K562 (cell line): ENCODE data around the gene IRGQ. TPM values are rescaled to one million over a fixed set of nuclear protein-coding genes. Genes with fewer than 3 reads are reported as not detected.

Experiments
- ATF3 ChIP-seq, 2 experiments: fragments of 450-650 bp in 1 of 2; sonication (generic) in 1 of 2; formaldehyde crosslinking in 1 of 2; IDR thresholded peaks in 1 of 2; conservative IDR thresholded peaks in 1 of 2; 2 replicates each; pipeline versions ENCODE4 v1.6.1 to v1.8.1; 2016 to 2023; ENCODE audit warnings: mild to moderate bottlenecking in 2 of 2, moderate library complexity in 2 of 2, inconsistent platforms in 1 of 2, missing genetic modification reagents in 1 of 2
- BRD9 ChIP-seq: fragments of 450-650 bp; IDR thresholded peaks from 2 replicates; pipeline ENCODE4 v1.6.1; 2018; ENCODE audit warnings: low read depth; ENCODE audit not compliant: partially characterized antibody
- FOXP4 ChIP-seq: sonication (generic); formaldehyde crosslinking; IDR thresholded peaks from 2 replicates; pipeline ENCODE4 v1.8.0; 2022; ENCODE audit warnings: mild to moderate bottlenecking, missing genetic modification reagents, borderline replicate concordance
- GTF2E2 ChIP-seq: fragments of 200-800 bp; sonication (Bioruptor generic); IDR thresholded peaks from 2 replicates; pipeline ENCODE4 v1.6.1; 2016; ENCODE audit warnings: missing genetic modification characterization, missing compliant biosample characterization
- HMG20A ChIP-seq: fragments of 450-650 bp; formaldehyde crosslinking; conservative IDR thresholded peaks from 2 replicates; pipeline ENCODE4 v1.4.0; 2020; ENCODE audit warnings: mild to moderate bottlenecking, mixed read lengths
- KLF13 ChIP-seq: fragments of 450-650 bp; IDR thresholded peaks from 2 replicates; pipeline ENCODE4 v1.6.1; 2016; ENCODE audit warnings: missing genetic modification characterization, low read depth, mild to moderate bottlenecking, missing compliant biosample characterization, moderate library complexity, borderline replicate concordance
- MLX ChIP-seq, 2 experiments: fragments of 450-650 bp in 1 of 2; sonication (generic) in 1 of 2; formaldehyde crosslinking; conservative IDR thresholded peaks; 2 replicates each; pipeline versions ENCODE4 v1.4.0 to v1.8.1; 2020 to 2022; ENCODE audit warnings: mild to moderate bottlenecking in 1 of 2, missing genetic modification reagents in 1 of 2
- NR2C2 ChIP-seq, 2 experiments: fragments of 200-800 bp in 1 of 2; sonication (Bioruptor generic) in 1 of 2; sonication (generic) in 1 of 2; formaldehyde crosslinking in 1 of 2; IDR thresholded peaks; 2 replicates each; pipeline versions ENCODE4 v1.6.1 to v1.8.0; 2016 to 2022; ENCODE audit warnings: mild to moderate bottlenecking in 1 of 2, missing compliant biosample characterization in 1 of 2, missing genetic modification characterization in 1 of 2, missing genetic modification reagents in 1 of 2
- PHTF2 ChIP-seq: fragments of 250-450 bp; sonication (Bioruptor Pico); IDR thresholded peaks from 2 replicates; pipeline ENCODE4 v1.5.0; 2021; ENCODE audit warnings: mild to moderate bottlenecking
- POLR2B ChIP-seq: fragments of 450-650 bp; IDR thresholded peaks from 2 replicates; pipeline ENCODE4 v1.6.1; 2018; ENCODE audit warnings: low read depth; ENCODE audit not compliant: partially characterized antibody
- SRF ChIP-seq, 2 experiments: fragments of 250-450, 450-650 bp in 1 of 2; sonication (Bioruptor Pico) in 1 of 2; sonication (generic) in 1 of 2; formaldehyde crosslinking; IDR thresholded peaks; 2 replicates each; pipeline versions ENCODE4 v1.5.0 to v1.5.1; 2020 to 2022; ENCODE audit warnings: mild to moderate bottlenecking in 1 of 2, missing genetic modification reagents in 1 of 2
- TAF1 ChIP-seq: IDR thresholded peaks from 2 replicates; pipeline ENCODE4 v1.6.1; 2011; ENCODE audit warnings: mild to moderate bottlenecking, low read length, moderate library complexity; ENCODE audit not compliant: insufficient read depth, control insufficient read depth, severe bottlenecking; ENCODE audit errors: extremely low read depth
- TCF15 ChIP-seq: fragments of 250-450 bp; sonication (Bioruptor Pico); IDR thresholded peaks from 2 replicates; pipeline ENCODE4 v1.8.0; 2022; ENCODE audit warnings: moderate library complexity, mild to moderate bottlenecking, inconsistent platforms
- TEAD1 ChIP-seq, 2 experiments: fragments of 450-650 bp in 1 of 2; sonication (generic) in 1 of 2; formaldehyde crosslinking; IDR thresholded peaks; 2 replicates each; pipeline versions ENCODE4 v1.4.0 to v1.8.0; 2020 to 2022; ENCODE audit warnings: mild to moderate bottlenecking in 2 of 2, missing genetic modification reagents in 1 of 2
- ZBTB11 ChIP-seq, 3 experiments: fragments of 200-800 bp in 1 of 3; fragments of 250-450 bp in 1 of 3; fragments of 450-650 bp in 1 of 3; sonication (Bioruptor Pico) in 1 of 3; sonication (Bioruptor generic) in 1 of 3; formaldehyde crosslinking in 1 of 3; IDR thresholded peaks; 2 replicates each; pipeline versions ENCODE4 v1.6.1 to v1.8.0; 2016 to 2022; ENCODE audit warnings: mild to moderate bottlenecking in 2 of 3, missing genetic modification characterization in 2 of 3, missing compliant biosample characterization in 1 of 3, moderate library complexity in 1 of 3
- polyA plus RNA-seq, 8 experiments: library from polyadenylated mRNA; depleted of rRNA in 4 of 8; stranded (reverse) in 5 of 8; unstranded in 3 of 8; fragments of >200 nt; fragmentation: Nextera tagmentation in 2 of 8; fragmentation: Illumina TruSeq in 1 of 8; extraction: Ambion mirVana in 2 of 8; extraction: Trizol in 1 of 8; gene quantifications; 2 replicates each; pipeline versions ENCODE4 v1.2.1 to v1.2.3, GENCODE V29; 2011 to 2014; ENCODE audit warnings: inconsistent platforms in 1 of 8, missing spikeins in 1 of 8
- total RNA-seq, 7 experiments: library from RNA; depleted of rRNA in 6 of 7; stranded (reverse); fragments of >200 nt in 6 of 7; fragmentation: Illumina TruSeq in 2 of 7; extraction: Trizol in 2 of 7; gene quantifications; 2 replicates each; pipeline versions ENCODE4 v1.2.1 to v1.2.3, GENCODE V29; 2011 to 2021; ENCODE audit warnings: low replicate concordance in 1 of 7

IRGQ gene
- total and polyA plus RNA-seq, 9 of the 15 experiments (the other 6 are each of a cell fraction or from before 2014, with no cell fraction given): 3.5 to 19.2 (median 7.9) TPM

- 0 out of 6 replicates have a peak, but pooled peaks of 1 of the 3 experiments have one; percentile 30 for TF ChIP-seq ZBTB11 (CRISPR knock-in tag; IDR thresholded peaks at IDR 0.05)
- peak; percentile 73 for TF ChIP-seq TAF1
- TF ChIP-seq FOXP4 (CRISPR knock-in tag): peak; percentile 70; the same call in 1 of the 2 replicates
- TF ChIP-seq TCF15 (CRISPR knock-in tag): no peak
- peak; percentile 87 for TF ChIP-seq GTF2E2 (tag)
- TF ChIP-seq TEAD1 (CRISPR knock-in tag; IDR thresholded peaks at IDR 0.05): peak; percentile 30 to 64; a peak in 1 of 4 replicates
- TF ChIP-seq PHTF2 (CRISPR knock-in tag): no peak
- peak; percentile 33 to 77; a peak in 1 of 4 replicates for TF ChIP-seq SRF (CRISPR knock-in tag; IDR thresholded peaks at IDR 0.05)
- peak; percentile 68 for TF ChIP-seq BRD9
- peak; percentile 50; the same call in 1 of the 2 replicates for TF ChIP-seq HMG20A (CRISPR knock-in tag)
- TF ChIP-seq MLX (CRISPR knock-in tag; conservative IDR thresholded peaks at IDR 0.05): 0 out of 4 replicates have a peak, but pooled peaks of 1 of the 2 experiments have one; percentile 68
- TF ChIP-seq NR2C2 (CRISPR knock-in tag; IDR thresholded peaks at IDR 0.05): peak; percentile 85
- TF ChIP-seq NR2C2 (tag; IDR thresholded peaks at IDR 0.05): peak; percentile 98
- peak; percentile 94 for TF ChIP-seq KLF13 (tag)
- TF ChIP-seq ATF3 (IDR thresholded peaks at IDR 0.05): peak; percentile 90
- TF ChIP-seq ATF3 (CRISPR knock-in tag; conservative IDR thresholded peaks at IDR 0.05): peak; percentile 29; the same call in 1 of the 2 replicates
- peak; percentile 95 for TF ChIP-seq POLR2B
These were observed at the start of gene IRGQ, which contains the start of gene ZNF576 (continued) for GRCh38 chr19:43595999-43596841.
